Measurements from ENCODE around the gene FMNL2.

GRCh38 chr2:152541712-152542111 lies 206.7 kb downstream of the FMNL2 start:
- TF ChIP-seq EP300 (IDR thresholded peaks at IDR 0.05) (no peak), CTCF (IDR thresholded peaks at IDR 0.05) (no peak)

Data from stomach (tissue), 4 donors.